HG02759 (cell line): ENCODE measurements around the gene CCDC142.
"Not testable (repeated sequence)": the region's sequence is repeated elsewhere in the genome, so short reads cannot be mapped to it uniquely, and the experiment has no call there.

Source experiments
- ATAC-seq: cut with Tn5 transposase; IDR thresholded peaks from one replicate; pipeline ENCODE4 v1.9.1; 2021; ENCODE audit warnings: mild to moderate bottlenecking, moderate library complexity; ENCODE audit not compliant: unreplicated experiment

CCDC142 gene

DNA sequence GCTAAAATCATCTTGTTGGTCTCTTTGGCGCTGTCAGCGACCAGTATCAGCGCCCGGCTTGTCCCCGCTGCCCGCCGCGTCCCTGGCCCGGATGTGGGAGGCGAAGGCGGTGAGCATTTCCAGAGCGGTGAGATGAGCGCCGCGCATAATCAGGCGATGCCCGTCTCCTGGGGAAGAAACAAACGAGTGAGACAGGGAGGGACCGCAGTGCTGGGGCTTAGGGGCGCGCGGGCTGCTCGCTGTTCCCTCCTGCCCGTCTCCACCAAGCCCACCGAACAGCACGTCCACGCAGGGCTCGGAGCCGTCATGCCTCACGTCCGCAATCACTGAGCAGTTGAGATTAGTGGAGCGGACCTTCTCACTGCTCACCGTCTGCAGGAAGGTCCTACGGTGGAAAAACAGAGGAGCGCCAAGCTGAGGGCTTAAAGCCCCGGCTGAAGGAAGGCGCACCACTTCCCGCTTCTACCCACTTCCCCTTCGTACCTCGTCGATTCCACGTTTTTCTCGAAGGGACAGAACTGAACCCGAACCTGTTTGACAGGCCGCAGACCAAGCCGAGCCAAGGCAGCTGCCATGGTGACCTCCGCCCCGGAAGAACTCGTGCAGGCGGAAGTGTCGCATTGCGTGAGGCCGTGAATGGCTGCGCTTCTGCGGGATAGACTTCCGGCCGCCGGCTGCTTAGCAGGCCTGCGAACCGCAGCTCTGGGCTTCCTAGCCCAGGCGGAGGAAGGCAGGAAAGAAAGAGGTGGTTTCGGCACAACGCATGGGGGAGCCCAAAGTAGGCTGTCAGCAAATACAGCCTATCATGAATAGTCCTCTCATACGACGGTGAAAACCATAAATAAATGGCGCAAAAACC is 10.5 kb downstream of the CCDC142 start, which contains the start of gene MRPL53:
Gene MRPL53, minus strand, starts transcription at position 595 of the 859 bp plus-strand sequence. Its CDS starts 20 bp downstream, at position 575.
- ATAC-seq: peak; percentile 94

DNA sequence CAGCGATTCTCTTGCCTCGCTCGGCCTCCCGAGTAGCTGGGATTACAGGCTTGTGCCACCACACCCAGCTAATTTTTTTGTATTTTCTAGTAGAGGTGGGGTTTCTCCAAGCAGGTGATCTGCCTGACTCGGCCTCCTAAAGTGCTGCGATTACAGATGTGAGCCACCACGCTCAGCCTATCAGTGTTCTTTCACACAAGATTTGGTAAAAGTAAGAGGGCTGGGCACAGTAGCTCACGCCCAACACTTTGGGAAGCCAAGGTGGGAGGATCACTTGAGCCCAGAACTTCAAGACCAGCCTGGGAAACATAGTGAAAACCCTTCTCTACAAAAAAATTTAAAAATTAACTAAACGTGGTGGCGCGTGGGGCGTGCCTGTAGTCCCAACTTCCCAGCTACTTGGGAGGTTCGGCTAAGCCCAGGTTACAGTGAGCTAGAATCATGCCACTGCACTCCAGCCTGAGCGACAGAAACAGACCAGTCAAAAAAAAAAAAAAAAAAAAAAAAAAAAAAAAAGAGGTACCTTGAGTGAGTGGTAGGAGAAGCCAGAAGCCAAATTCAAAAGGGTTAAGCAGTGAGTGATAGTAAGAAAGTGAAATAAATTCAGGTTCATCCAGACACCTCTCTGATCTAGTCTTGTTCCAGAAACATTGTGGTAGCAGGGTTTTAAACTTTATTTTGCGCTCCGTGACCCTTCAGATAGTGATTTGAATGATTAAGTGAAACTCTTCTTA is 11.3 kb downstream of the CCDC142 start:
- no peak for ATAC-seq

DNA sequence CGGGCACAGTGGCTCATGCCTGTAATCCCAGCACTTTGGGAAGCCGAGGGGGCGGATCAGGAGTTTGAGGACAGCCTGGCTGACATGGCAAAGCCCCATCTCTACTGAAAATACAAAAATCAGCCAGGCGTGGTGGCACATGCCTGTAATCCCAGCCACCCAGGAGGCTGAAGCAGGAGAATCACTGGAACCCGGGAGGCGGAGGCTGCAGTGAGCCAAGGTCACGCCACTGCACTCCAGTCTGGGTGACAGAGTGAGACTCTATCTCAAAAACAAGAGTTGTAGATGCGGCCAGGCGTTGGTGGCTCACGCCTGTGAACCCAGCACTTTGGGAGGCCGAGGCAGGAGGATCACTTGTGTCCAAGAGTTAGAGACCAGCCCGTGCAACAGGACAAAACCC is 12.1 kb downstream of the CCDC142 start:
- ATAC-seq: not testable (repeated sequence)

DNA sequence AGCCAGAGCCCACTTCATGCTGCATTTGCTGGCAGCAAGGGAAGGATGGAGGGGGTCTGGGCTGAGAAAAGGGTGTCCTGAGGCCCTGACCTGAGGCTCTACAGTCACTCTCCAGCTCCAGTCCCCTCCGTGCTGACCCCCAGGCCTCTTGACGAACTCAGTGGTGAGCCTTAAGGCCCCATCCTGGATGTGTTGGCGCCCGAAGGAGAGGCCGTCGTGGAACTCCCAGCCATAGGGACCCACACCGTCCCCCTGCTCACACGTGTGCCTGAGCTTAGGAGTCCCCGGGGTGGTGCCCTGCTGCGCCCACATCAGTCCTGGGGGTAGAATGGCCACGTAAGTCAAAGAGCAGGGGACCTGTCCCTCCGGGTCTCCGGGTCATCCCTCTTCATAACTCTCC is 18.4 kb downstream of the CCDC142 start:
- no peak for ATAC-seq

DNA sequence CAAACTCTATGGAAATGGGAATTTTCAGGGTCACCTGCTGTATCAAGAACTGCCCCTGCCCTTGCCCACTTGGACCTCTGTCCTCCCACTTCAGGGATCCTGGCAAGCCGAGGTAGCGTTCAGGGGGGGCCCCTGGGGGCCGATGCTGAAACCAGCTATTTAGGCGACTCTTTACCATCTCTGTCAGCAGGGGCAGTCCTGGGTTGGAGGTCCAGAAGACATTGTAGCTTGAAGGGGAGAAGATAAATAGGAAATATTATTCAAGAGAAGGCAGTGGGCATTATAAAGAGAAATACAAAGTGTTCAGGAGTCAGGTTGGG is 20.1 kb downstream of the CCDC142 start:
- ATAC-seq: no peak

DNA sequence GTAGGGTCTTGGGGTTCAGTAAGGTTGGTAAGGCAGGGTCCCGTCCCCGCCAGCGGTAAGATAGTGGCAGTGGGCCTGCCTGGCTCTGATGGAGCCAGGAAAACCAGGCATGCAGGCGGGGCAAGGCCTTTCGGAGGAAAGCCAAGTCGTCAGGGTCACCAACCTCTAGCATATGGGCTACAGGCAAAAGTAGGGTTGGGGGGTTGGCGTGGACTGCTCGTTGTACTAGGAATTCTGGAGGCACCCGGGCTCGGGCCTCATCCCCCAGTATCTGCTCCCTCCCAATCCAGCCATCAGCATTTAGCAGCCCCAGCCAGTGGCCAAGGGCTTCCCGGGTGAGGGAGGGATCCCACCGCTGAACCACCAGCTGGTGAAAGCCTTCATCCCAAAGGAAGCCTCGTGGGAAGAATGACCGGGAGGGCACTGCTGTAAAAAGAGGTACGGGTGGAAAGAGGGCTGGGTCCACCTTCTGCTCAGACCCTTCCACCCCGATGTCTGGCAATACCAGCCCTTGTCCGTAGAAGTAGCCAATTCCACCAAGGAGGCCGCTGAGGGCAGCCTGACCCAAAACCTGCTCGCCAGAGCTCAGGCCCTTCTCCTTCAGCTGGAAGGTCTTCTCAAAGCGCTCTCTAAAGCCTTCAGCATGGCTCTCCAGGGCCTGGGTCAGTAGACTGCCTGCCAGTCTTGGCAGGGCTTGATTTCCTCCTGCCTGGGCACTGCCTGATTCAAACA is 20.6 kb downstream of the CCDC142 start:
- ATAC-seq: no peak

DNA sequence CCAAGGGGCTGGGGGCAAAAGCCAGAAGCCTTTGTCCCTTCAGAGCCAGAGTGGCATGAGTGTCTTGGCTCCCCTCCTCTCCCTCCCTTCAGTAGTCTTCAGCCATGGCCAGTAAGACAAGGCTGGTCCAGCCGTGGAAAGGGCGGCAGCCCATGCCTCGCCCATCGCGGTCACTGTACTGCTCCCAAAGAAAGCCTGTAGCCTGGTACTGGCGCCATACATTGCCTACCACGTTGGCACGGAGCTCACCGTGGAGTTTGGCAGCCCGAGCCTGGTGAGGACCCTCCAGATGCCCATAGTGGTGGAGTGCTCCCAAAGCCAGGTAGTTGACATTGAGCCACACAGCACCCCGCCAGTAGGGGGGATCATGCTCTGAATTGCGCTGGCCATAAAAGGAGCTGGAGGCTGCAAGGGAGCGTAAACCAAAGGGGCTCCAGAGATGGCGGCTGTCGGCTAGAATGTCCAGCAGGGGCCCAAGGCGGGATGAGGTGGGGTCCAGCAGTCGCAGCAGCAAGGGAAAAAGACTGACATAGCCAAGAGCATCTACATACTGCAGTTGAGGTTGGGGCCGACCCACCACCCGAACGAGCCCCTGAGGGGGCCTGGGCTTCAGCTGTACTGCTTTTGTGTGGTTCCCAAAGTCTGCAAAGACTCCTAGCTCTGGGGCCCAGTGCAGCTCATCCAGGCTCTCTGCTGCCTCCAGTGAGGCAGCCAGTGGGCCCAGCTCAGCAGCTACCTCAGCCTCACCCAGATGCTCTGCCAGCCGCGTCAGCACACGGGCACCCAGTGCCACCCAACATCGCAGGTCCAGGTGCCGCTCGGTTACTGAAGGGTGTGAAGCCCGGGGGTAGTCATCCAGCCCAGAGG is 21.4 kb downstream of the CCDC142 start:
- no peak for ATAC-seq

DNA sequence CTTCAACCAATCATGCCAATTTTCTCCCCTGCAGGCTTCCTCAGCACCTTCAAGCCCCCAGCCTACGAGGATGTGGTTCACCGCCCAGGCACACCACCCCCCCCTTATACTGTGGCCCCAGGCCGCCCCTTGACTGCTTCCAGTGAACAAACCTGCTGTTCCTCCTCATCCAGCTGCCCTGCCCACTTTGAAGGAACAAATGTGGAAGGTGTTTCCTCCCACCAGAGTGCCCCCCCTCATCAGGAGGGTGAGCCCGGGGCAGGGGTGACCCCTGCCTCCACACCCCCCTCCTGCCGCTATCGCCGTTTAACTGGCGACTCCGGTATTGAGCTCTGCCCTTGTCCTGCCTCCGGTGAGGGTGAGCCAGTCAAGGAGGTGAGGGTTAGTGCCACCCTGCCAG is 22.6 kb downstream of the CCDC142 start:
- ATAC-seq: not testable (repeated sequence)

DNA sequence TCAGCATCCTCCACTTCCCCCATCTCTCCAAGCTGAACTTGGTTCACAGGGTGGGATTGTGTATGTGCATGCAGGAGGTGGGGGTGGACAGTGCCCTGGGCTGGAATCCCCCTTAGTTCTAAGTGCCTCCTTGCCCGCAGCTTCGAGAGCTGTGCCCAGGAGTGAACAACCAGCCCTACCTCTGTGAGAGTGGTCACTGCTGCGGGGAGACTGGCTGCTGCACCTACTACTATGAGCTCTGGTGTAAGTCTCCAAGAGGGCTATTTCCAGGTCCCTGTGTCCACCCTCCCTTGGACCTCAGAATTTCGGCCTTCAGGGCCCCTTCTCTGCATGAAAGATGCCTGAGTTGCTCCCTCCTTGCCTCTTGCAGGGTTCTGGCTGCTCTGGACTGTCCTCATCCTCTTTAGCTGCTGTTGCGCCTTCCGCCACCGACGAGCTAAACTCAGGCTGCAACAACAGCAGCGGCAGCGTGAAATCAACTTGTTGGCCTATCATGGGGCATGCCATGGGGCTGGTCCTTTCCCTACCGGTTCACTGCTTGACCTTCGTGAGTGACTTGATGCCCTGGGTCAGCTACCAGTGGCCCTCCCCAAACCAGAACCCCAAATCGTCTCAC is 23.2 kb downstream of the CCDC142 start:
- not testable (repeated sequence) for ATAC-seq

DNA sequence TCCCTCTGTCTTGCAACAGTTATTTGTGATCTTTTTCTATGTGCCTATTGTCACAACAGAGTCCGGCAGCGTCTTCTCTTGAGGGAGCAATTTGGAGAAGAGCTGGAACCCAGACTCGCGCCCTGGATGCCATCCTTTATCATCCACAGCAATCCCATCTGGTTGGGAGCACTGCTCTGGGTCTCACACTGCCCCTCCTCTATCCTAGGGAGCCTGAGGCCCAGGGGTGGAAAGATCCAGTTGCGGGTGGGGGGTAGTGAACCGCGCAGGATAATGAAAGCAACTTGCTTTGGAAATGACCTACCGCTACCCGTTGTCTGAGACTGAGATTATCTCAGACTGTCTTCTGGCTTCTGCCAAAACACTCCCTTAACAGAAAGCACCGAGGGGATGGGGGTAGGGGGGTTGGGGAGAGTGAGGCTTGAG is 23.8 kb downstream of the CCDC142 start:
- ATAC-seq: no peak

DNA sequence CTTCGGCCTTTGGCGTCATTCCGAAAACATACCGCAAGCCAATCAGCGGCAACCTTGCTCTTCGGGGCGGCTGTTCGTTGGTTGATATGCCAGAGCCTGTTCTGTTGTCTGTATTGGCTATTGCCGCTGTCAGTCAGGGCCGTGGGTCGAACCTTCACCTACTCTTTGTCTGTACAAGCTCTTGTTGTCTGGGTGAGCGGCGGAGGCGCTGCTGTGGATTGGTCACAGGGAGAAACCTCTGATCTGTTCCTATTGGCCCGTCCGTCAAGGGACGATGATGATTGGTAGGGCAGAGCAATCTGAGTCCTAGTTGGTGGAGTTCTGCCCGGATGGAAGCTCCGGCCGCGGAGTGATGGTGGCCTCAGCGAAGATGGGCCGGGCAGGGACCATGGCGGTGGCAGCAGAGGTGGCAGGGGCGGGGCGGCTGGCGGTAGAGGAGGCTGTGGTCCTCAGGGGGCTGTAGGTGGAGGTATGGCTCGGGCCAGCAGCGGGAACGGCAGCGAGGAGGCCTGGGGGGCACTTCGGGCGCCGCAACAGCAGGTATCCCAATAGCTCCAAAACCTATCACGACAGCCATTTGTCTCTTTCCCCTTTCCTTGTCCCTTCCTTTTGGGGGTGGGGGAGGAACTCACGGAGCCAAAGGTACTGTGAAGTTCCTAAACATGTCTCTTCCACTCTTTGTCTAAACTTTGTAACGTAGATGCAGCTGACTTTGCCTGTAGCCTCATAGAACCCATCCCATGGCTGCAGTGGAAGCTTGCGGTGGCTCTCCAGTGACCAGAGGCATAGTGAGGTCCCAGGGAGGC is 24.5 kb downstream of the CCDC142 start, which contains the start of gene WBP1:
Gene WBP1, plus strand, starts transcription at position 307 of the 806 bp plus-strand sequence. Its CDS starts 165 bp downstream, at position 472.
- peak; percentile 79 for ATAC-seq

DNA sequence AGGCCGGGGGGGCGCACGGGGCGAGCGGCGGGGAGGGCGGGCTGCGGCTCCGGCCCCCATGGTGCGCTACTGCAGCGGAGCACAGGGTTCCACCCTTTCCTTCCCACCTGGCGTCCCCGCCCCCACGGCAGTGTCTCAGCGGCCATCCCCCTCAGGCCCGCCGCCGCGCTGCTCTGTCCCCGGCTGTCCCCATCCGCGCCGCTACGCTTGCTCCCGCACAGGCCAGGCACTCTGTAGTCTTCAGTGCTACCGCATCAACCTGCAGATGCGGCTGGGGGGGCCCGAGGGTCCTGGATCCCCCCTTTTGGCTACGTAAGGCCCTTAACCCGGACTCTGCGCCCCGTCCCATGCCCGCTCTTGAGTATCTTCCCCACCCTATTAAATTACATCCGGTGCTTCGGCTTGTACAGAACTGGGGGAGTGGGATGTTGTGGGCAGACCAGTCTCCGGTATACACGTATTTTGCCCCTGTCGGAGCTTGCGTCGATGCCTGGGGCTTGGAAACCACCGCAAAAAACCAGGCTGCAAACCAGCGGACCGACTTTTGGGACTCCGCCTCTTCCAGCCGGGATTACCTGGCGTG is 25.2 kb downstream of the CCDC142 start:
- peak; percentile 42 for ATAC-seq

DNA sequence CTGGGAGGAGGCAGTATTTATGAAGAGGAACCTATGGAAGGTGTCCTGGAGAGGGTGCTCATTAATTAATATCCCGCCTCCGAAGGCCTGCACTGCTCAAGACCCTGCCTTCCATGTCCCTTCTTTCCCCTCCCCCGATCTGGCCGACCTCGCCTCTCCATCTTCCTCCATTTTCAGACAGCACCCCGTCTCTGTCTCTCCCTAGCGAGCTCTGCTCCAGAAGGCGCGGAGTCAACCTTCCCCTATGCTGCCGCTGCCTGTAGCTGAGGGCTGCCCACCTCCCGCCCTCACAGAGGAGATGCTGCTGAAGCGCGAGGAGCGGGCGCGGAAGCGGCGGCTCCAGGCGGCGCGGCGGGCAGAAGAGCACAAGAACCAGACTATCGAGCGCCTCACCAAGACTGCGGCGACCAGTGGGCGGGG is 25.7 kb downstream of the CCDC142 start:
- no peak for ATAC-seq

DNA sequence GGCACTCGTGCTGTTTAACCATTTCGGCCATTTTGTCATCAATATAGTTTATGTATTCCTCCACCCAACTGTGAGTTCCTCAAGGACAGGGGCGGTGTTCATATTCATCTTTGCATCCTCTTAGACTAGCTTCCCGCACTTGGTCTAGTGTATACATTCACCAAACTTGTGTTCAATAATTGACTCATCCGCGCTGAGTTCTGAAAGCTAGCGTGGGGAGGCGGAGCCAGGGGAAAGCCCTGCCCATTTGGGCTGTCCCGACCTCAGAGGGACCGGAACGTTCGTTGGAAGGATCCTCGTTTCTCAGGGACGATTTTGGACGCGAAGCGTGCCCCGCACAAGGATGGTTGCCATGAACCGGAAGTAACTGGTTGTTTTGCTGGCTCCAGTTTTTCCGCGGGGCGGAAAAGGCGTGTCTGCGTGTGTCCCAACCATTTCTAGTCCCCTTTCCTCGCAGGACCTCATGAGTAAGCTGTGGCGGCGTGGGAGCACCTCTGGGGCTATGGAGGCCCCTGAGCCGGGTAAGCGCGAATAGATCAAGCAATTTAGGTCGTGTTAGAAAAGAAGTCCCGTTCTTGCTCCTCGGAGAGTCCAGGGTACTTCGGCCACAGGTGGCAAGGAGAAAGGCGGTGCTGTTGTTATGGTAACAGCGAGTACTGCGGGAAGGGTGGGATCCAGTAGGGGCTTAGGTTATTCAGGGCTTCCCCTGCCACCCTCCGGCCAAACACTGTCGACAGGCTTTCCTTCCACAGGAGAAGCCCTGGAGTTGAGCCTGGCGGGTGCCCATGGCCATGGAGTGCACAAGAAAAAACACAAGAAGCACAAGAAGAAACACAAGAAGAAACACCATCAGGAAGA is 27.9 kb downstream of the CCDC142 start, which contains the start of gene INO80B:
Gene INO80B, plus strand, starts transcription at position 434 of the 858 bp plus-strand sequence. Its CDS starts 30 bp downstream, at position 464.
- ATAC-seq: peak; percentile 44

DNA sequence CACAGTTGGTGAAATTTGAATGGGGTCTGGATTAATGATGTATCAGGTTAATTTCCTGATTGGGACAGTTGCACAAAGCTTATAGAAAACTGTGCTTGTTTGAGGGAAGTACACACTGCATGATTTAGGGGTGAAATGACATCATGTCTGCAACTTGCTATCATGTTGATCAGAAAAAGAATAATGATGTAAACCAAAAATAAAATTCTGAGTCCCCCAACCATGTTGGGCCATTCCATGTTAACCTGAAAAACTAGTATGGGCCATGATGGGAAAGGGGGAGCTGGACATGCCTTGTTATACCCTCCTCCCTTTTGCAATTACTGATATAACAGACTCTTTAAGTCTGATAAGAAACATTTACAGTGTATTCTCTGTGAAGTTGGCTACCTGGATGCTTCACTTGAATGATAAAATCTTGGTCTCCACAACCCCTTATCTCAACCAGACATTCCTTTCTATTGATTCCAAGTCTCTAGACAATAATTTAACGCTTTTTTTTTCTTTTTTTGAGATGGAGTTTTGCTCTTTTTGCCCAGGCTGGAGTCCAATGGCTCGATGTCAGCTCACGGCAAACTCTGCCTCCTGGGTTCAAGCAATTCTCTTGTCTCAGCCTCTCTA is 32.1 kb downstream of the CCDC142 start:
- ATAC-seq: no peak

DNA sequence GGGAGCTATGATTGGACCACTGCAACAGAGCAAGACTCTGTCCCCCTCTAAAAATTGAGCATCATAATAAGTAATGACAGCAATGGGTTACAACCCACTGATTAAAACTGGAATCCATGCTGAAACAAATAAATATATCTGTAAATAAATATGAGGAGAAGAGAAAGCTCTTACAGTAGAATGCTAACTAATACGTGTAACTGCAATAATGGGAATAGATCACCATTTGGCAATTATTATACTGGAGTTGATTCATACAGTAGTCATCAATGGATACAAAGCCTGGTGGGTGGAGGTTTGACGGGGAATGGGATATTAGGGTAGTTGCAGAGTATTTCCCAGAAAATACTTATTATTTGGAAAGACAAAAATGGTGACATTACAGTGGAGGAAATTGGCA is 34.0 kb downstream of the CCDC142 start:
- ATAC-seq: no peak
